HG03280 (cell line): Measurements from ENCODE around the gene ACP2.

Experiments
- ATAC-seq: cut with Tn5 transposase; IDR thresholded peaks from one replicate; pipeline ENCODE4 v1.9.1; 2021; ENCODE audit warnings: mild to moderate bottlenecking, moderate library complexity; ENCODE audit not compliant: unreplicated experiment

The ACP2 gene

GRCh38 chr11:47269002-47269828 is 20.6 kb upstream of the ACP2 start:
- ATAC-seq, result peak; percentile 55

GRCh38 chr11:47268448-47269001 is 19.9 kb upstream of the ACP2 start:
- no peak for ATAC-seq

GRCh38 chr11:47267876-47268275 is 19.3 kb upstream of the ACP2 start:
- ATAC-seq, result no peak

GRCh38 chr11:47264521-47264920 is 15.9 kb upstream of the ACP2 start:
- ATAC-seq, result no peak

GRCh38 chr11:47264119-47264518 is 15.5 kb upstream of the ACP2 start:
- no peak for ATAC-seq

- ATAC-seq, result no peak
Observed at GRCh38 chr11:47261291-47261800, 12.7 kb upstream of the ACP2 start.

GRCh38 chr11:47260366-47260765 is 11.8 kb upstream of the ACP2 start:
- ATAC-seq, result no peak

GRCh38 chr11:47259232-47259977 is 10.8 kb upstream of the ACP2 start:
- ATAC-seq, result peak; percentile 63

GRCh38 chr11:47258317-47258902 is 9.8 kb upstream of the ACP2 start:
- no peak for ATAC-seq

GRCh38 chr11:47257517-47258316 is 9.1 kb upstream of the ACP2 start, which contains the start of gene NR1H3:
TSS of gene NR1H3 (plus strand) at chr11:47257996. CDS start at chr11:47259217, 1,221 bp downstream.
- ATAC-seq, result no peak

- no peak for ATAC-seq
Observed at GRCh38 chr11:47257177-47257516, 8.5 kb upstream of the ACP2 start.

- ATAC-seq, result no peak
Observed at GRCh38 chr11:47256374-47256773, 7.8 kb upstream of the ACP2 start.

- no peak for ATAC-seq
Observed at GRCh38 chr11:47254386-47254785, 5.8 kb upstream of the ACP2 start.

GRCh38 chr11:47253660-47254059 is 5.0 kb upstream of the ACP2 start:
- no peak for ATAC-seq

GRCh38 chr11:47251751-47252150 is 3.1 kb upstream of the ACP2 start:
- no peak for ATAC-seq

GRCh38 chr11:47249378-47249715 is 733 bp upstream of the ACP2 start:
- no peak for ATAC-seq

GRCh38 chr11:47248304-47248663 is 330 bp downstream of the ACP2 start:
- ATAC-seq, result peak; percentile 27

GRCh38 chr11:47247502-47247901 is 1.1 kb downstream of the ACP2 start:
- no peak for ATAC-seq

GRCh38 chr11:47245611-47246357 is 2.8 kb downstream of the ACP2 start:
- no peak for ATAC-seq
